ENCODE data around the gene PHAF1. TPM values are rescaled to one million over a fixed set of nuclear protein-coding genes. Genes with fewer than 3 reads are reported as not detected.

Gene PHAF1
- total and polyA plus RNA-seq, 12 donors = 9.0 to 27.4 (median 14.0) TPM

DNA sequence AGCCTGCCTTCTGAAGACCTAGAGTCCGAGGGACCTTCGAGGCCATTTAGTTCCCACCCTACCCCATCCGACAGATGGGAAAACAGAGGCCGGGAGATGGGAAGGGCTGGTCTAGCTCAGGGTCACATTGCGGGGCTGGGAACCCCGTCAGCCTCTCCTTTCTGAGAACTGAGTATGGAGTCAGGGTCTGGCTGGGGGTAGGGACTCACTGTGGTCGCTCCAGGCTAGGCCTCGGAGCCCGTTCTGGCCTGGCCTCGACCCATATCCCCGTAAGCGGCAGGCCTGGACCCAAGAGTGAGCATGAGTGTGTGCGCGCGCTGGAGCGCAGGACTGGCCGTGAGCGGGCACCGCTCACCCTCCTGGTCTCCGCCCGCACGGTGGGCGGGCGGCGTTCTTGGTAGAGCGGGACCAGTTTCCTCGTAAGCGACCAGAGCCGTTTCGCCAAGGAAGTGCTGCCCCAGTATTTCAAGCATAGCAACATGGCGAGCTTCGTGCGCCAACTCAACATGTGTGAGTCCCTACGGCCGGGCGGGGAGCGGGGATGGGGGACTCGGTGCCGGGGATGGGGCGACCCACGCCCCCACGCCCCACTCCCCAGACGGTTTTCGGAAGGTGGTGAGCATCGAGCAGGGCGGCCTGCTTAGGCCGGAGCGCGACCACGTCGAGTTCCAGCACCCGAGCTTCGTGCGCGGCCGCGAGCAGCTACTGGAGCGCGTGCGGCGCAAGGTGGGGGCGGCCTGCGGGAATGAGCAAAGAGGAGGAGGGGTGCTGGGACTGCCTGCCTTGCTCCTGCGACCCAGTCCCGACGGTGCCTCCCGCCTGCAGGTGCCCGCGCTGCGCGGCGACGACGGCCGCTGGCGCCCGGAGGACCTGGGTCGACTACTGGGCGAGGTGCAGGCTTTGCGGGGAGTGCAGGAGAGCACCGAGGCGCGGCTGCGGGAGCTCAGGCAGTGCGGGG is 55.7 kb downstream of the PHAF1 start:
- Histone ChIP-seq H3K27ac (peak overlapping the region in 2 of 5 donors; percentile 19 to 81), H3K36me3 (replicated peaks in 1 of 2) (no peaks in the 10 kb centered on the region), H3K4me1 (replicated peaks in 1 of 2) (peaks cover 46 to 62% of the 10 kb centered on the region in 2 donors), H3K9me3 (replicated peaks in 1 of 3) (no peaks in the 10 kb centered on the region), H3K27me3 (no peaks in the 10 kb centered on the region), H3K4me3 (peak overlapping the region in 1 of 4 donors; percentile 49)
- WGBS, 4 donors = 45 to 61% (median 49%) methylated on average over 13 to 85 of the region's 85 CpGs
- peak in 1 of 7 donors; percentile 16 for DNase-seq
- TF ChIP-seq CTCF (IDR thresholded peaks at IDR 0.05) (no peak), POLR2A (IDR thresholded peaks at IDR 0.05) (no peak)
- intact Hi-C loops (cut with DNase I) = no loop called here

DNA sequence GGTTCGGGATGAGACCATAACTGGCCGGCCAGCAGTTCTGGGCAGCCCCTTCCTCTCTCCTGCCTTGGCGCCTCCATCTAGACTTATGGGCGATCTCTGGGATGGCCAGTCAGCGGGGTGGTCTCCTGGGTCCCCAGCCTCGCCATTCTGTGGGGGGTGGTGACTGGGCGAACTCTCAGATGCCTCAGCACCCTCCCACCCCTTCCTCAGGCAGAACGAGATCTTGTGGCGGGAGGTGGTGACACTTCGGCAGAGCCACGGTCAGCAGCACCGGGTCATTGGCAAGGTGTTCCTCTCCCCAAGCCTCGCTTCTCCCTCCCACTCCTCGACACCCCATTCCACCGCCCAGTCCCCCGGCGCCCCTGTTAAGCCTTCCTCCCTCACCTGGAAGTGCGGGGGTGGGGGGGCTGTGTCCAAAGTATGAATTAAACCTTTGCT is 56.4 kb downstream of the PHAF1 start:
- DNase-seq = peak in 1 of 7 donors; percentile 19
- TF ChIP-seq POLR2A (IDR thresholded peaks at IDR 0.05) (no peak), CTCF (IDR thresholded peaks at IDR 0.05) (no peak)
- no peaks in the 10 kb centered on the region for H3K9me3 ChIP-seq (replicated peaks in 1 of 3)
- no peak overlapping the region for H3K4me3 ChIP-seq
- 54 to 74% (median 64%) methylated on average over 2 to 18 of the region's 18 CpGs for whole genome bisulfite sequencing, 4 donors
- intact Hi-C loops (cut with DNase I) = no loop called here
- no peaks in the 10 kb centered on the region for H3K36me3 ChIP-seq (replicated peaks in 1 of 2)
- H3K4me1 ChIP-seq (replicated peaks in 1 of 2) = peaks cover 50 to 65% of the 10 kb centered on the region in 2 donors
- no peak overlapping the region for H3K27ac ChIP-seq
- no peaks in the 10 kb centered on the region for H3K27me3 ChIP-seq

GRCh38 chr16:67166598-67167168 is 56.9 kb downstream of the PHAF1 start:
- Histone ChIP-seq H3K9me3 (replicated peaks in 1 of 3) (no peaks in the 10 kb centered on the region), H3K27ac (no peak overlapping the region), H3K4me1 (replicated peaks in 1 of 2) (peaks cover 48 to 65% of the 10 kb centered on the region in 2 donors), H3K4me3 (no peak overlapping the region), H3K36me3 (replicated peaks in 1 of 2) (no peaks in the 10 kb centered on the region), H3K27me3 (no peaks in the 10 kb centered on the region)
- WGBS, 4 donors = 80 to 93% (median 87%) methylated on average over 3 to 5 of the region's 5 CpGs
- TF ChIP-seq POLR2A (IDR thresholded peaks at IDR 0.05) = no peak
- TF ChIP-seq CTCF (IDR thresholded peaks at IDR 0.05) = no peak
- DNase-seq = peak in 1 of 7 donors; percentile 22
- intact Hi-C loops (cut with DNase I) = no loop called here

DNA sequence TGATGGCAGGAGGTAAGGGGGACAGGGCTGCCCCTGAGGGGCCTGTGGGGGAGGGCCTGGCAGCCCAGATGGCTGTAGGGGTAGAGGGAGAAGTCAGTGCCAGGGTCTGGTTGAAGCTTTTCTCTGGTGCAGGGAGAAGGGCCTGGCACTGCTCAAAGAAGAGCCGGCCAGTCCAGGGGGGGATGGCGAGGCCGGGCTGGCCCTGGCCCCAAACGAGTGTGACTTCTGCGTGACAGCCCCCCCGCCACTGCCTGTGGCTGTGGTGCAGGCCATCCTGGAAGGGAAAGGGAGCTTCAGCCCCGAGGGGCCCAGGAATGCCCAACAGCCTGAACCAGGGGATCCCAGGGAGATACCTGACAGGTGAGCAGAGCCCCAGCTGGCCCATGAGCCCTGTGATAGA is 57.8 kb downstream of the PHAF1 start:
- H3K36me3 ChIP-seq (replicated peaks in 1 of 2) = no peaks in the 10 kb centered on the region
- DNase-seq = peak in 1 of 7 donors; percentile 22
- H3K9me3 ChIP-seq (replicated peaks in 1 of 3) = no peaks in the 10 kb centered on the region
- TF ChIP-seq CTCF (IDR thresholded peaks at IDR 0.05) (no peak), POLR2A (IDR thresholded peaks at IDR 0.05) (no peak)
- no peak overlapping the region for H3K4me3 ChIP-seq
- 91 to 95% methylated on average over 7 of the region's 7 CpGs; no CpG with 5 or more reads in 2 of the 4 donors for WGBS, 4 donors
- H3K27me3 ChIP-seq = no peaks in the 10 kb centered on the region
- intact Hi-C loops (cut with DNase I) = no loop called here
- no peak overlapping the region for H3K27ac ChIP-seq
- H3K4me1 ChIP-seq (replicated peaks in 1 of 2) = peaks cover 44 to 59% of the 10 kb centered on the region in 2 donors

Data from adrenal gland (tissue), 12 donors.